CD4-positive, alpha-beta T cell (primary cell): ENCODE measurements around the gene KLK2. TPM values are rescaled to one million over a fixed set of nuclear protein-coding genes. Genes with fewer than 3 reads are reported as not detected.

Experiments used
- ATAC-seq: fragments of 200-7000 bp; cut with Tn5 transposase; one replicate; pipeline ENCODE4 v1.10.0; 2022; ENCODE audit warnings: mild to moderate bottlenecking; ENCODE audit not compliant: poor library complexity
- CTCF ChIA-PET: fragments of 350-600 bp; sonication (Branson Sonifier 250); formaldehyde crosslinking; loops from one replicate; lab custom pipeline; 2021; ENCODE audit warnings: antibody characterized with exemption, inconsistent platforms; lab: Charles Lee
- POLR2A ChIA-PET: fragments of 350-600 bp; sonication (Branson Sonifier 250); formaldehyde crosslinking; loops from one replicate; lab custom pipeline; 2021; ENCODE audit warnings: antibody characterized with exemption, inconsistent platforms; lab: Charles Lee
- DNase-seq, 14 experiments: peaks; one replicate each; pipeline ENCODE4 v3.0.0-alpha.2; 2013 to 2020; ENCODE audit warnings: mixed read lengths in 2 of 14
- H3K27ac ChIP-seq, 2 donors: one replicate each; pipeline versions ENCODE4 v1.5.1 to v1.7.0; 2013; ENCODE audit warnings: low read length in 2 of 2, low read depth in 1 of 2, mild to moderate bottlenecking in 1 of 2
- H3K27me3 ChIP-seq, 2 experiments: 1 replicate in 1 of 2; 2 replicates in 1 of 2; pipeline versions ENCODE4 v1.6.1 to v1.7.0; 2013; ENCODE audit warnings: low read length in 2 of 2, control low read depth in 1 of 2, mild to moderate bottlenecking in 1 of 2, moderate library complexity in 1 of 2; ENCODE audit not compliant: insufficient read depth in 2 of 2, control insufficient read depth in 1 of 2
- H3K36me3 ChIP-seq: one replicate; pipeline ENCODE4 v1.6.1; 2013; ENCODE audit warnings: low read length, control low read depth; ENCODE audit not compliant: insufficient read depth
- H3K4me1 ChIP-seq: one replicate; pipeline ENCODE4 v1.6.1; 2013; ENCODE audit warnings: low read length, control low read depth; ENCODE audit not compliant: insufficient read depth
- H3K4me3 ChIP-seq: one replicate; pipeline ENCODE4 v1.5.1; 2013; ENCODE audit warnings: mild to moderate bottlenecking, low read length, moderate library complexity
- H3K9me3 ChIP-seq, 2 experiments: 1 replicate in 1 of 2; 2 replicates in 1 of 2; pipeline versions ENCODE4 v1.6.1 to v1.7.0; 2013; ENCODE audit warnings: low read length in 2 of 2, mild to moderate bottlenecking in 2 of 2, control low read depth in 1 of 2, moderate library complexity in 1 of 2; ENCODE audit not compliant: control insufficient read depth in 1 of 2, insufficient read depth in 1 of 2
- H3K27ac Mint-ChIP-seq: one replicate; pipeline ENCODE4 v1.8.0; 2020; ENCODE audit warnings: mixed read lengths
- H3K27me3 Mint-ChIP-seq: one replicate; pipeline ENCODE4 v1.8.0; 2021; ENCODE audit warnings: mixed read lengths
- H3K36me3 Mint-ChIP-seq: one replicate; pipeline ENCODE4 v1.8.0; 2021; ENCODE audit warnings: low read depth, mixed read lengths
- H3K4me1 Mint-ChIP-seq: one replicate; pipeline ENCODE4 v1.8.0; 2021; ENCODE audit warnings: low read depth, mixed read lengths
- H3K4me3 Mint-ChIP-seq: one replicate; pipeline ENCODE4 v1.8.0; 2020; ENCODE audit warnings: mild to moderate bottlenecking, mixed read lengths
- H3K9me3 Mint-ChIP-seq: one replicate; pipeline ENCODE4 v1.8.0; 2020; ENCODE audit warnings: mixed read lengths
- intact Hi-C, 2 experiments: fragments of 100-400 bp; cut with DNase I in 1 of 2; cut with micrococcal nuclease in 1 of 2; formaldehyde crosslinking; loops; one replicate each; pipeline versions ENCODE4 v1.15.1 to v1.9.0; 2023 to 2025; cut with DNase I, micrococcal nuclease
- total RNA-seq, 174 experiments: library from RNA in 2 of 174; stranded (reverse) in 2 of 174; gene quantifications; one replicate each; pipeline ENCODE4 v1.2.3 and lab custom pipeline; 2021 to 2026
- TF ChIP-seq, protein P1 (sequence below): fragments of 200-600 bp; IDR thresholded peaks from one replicate; pipeline ENCODE4 v1.8.0; 2022; ENCODE audit warnings: antibody characterized with exemption, mild to moderate bottlenecking

The KLK2 gene
- total RNA-seq, 2 experiments from 2014 or later = not detected

- no peak for ATAC-seq
- POLR2A ChIA-PET = no interaction called here
- TF ChIP-seq, protein P1, sequence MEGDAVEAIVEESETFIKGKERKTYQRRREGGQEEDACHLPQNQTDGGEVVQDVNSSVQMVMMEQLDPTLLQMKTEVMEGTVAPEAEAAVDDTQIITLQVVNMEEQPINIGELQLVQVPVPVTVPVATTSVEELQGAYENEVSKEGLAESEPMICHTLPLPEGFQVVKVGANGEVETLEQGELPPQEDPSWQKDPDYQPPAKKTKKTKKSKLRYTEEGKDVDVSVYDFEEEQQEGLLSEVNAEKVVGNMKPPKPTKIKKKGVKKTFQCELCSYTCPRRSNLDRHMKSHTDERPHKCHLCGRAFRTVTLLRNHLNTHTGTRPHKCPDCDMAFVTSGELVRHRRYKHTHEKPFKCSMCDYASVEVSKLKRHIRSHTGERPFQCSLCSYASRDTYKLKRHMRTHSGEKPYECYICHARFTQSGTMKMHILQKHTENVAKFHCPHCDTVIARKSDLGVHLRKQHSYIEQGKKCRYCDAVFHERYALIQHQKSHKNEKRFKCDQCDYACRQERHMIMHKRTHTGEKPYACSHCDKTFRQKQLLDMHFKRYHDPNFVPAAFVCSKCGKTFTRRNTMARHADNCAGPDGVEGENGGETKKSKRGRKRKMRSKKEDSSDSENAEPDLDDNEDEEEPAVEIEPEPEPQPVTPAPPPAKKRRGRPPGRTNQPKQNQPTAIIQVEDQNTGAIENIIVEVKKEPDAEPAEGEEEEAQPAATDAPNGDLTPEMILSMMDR = no peak
- DNase-seq = no peak
- Histone ChIP-seq H3K27me3 (peaks cover 5 to 38% of the 10 kb centered on the region in 2 experiments), H3K9me3 (peaks cover 0 to 7% of the 10 kb centered on the region in 2 experiments), H3K27ac (no peak overlapping the region), H3K36me3 (no peaks in the 10 kb centered on the region), H3K4me1 (no peaks in the 10 kb centered on the region), H3K4me3 (no peak overlapping the region)
- intact Hi-C loops = no loop called here
- Mint-ChIP-seq H3K36me3 (no peaks in the 10 kb centered on the region), H3K27ac (no peak overlapping the region), H3K4me3 (no peak overlapping the region), H3K4me1 (no peaks in the 10 kb centered on the region), H3K27me3 (peaks cover 66% of the 10 kb centered on the region), H3K9me3 (no peaks in the 10 kb centered on the region)
- CTCF ChIA-PET = no interaction called here
Observed at GRCh38 chr19:50869479-50869878, 3.8 kb upstream of the KLK2 start.

DNA sequence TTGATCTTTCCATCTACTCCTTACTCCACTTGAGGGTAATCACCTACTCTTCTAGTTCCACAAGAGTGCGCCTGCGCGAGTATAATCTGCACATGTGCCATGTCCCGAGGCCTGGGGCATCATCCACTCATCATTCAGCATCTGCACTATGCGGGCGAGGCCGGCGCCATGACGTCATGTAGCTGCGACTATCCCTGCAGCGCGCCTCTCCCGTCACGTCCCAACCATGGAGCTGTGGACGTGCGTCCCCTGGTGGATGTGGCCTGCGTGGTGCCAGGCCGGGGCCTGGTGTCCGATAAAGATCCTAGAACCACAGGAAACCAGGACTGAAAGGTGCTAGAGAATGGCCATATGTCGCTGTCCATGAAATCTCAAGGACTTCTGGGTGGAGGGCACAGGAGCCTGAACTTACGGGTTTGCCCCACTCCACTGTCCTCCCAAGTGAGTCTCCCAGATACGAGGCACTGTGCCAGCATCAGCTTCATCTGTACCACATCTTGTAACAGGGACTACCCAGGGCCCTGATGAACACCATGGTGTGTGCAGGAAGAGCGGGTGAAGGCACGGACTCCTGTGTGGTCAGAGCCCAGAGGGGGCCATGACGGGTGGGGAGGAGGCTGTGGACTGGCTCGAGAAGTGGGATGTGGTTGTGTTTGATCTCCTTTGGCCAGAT, 2.7 kb upstream of the KLK2 start:
- Histone ChIP-seq H3K4me1 (no peaks in the 10 kb centered on the region), H3K27ac (no peak overlapping the region), H3K4me3 (no peak overlapping the region), H3K27me3 (peaks cover 6 to 45% of the 10 kb centered on the region in 2 experiments), H3K36me3 (no peaks in the 10 kb centered on the region), H3K9me3 (peaks cover 0 to 7% of the 10 kb centered on the region in 2 experiments)
- TF ChIP-seq, protein P1 = no peak
- intact Hi-C loops = no loop called here
- no peak overlapping the region for H3K27ac Mint-ChIP-seq
- H3K36me3 Mint-ChIP-seq = no peaks in the 10 kb centered on the region
- CTCF ChIA-PET = interaction anchor here (0.6 kb wide), 1 partner anchor 781 kb away, joined by 4 read pairs; no protein-coding TSS in a partner anchor
- no peak for DNase-seq
- ATAC-seq = no peak
- no peaks in the 10 kb centered on the region for H3K4me1 Mint-ChIP-seq
- H3K27me3 Mint-ChIP-seq = peaks cover 60% of the 10 kb centered on the region
- H3K9me3 Mint-ChIP-seq = no peaks in the 10 kb centered on the region
- H3K4me3 Mint-ChIP-seq = no peak overlapping the region
- POLR2A ChIA-PET = no interaction called here

GRCh38 chr19:50874211-50874610, 972 bp downstream of the KLK2 start:
- DNase-seq (no peak), ATAC-seq (no peak)
- peaks cover 41% of the 10 kb centered on the region for H3K27me3 Mint-ChIP-seq
- no peak overlapping the region for H3K27ac Mint-ChIP-seq
- peaks cover 13 to 39% of the 10 kb centered on the region in 2 experiments for H3K27me3 ChIP-seq
- CTCF ChIA-PET = no interaction called here
- no peak overlapping the region for H3K4me3 ChIP-seq
- POLR2A ChIA-PET = no interaction called here
- TF ChIP-seq, protein P1 = no peak
- H3K36me3 ChIP-seq = no peaks in the 10 kb centered on the region
- H3K9me3 Mint-ChIP-seq = no peaks in the 10 kb centered on the region
- no peak overlapping the region for H3K27ac ChIP-seq
- H3K9me3 ChIP-seq = peaks cover 0 to 7% of the 10 kb centered on the region in 2 experiments
- H3K4me1 Mint-ChIP-seq = no peaks in the 10 kb centered on the region
- no peaks in the 10 kb centered on the region for H3K36me3 Mint-ChIP-seq
- H3K4me1 ChIP-seq = no peaks in the 10 kb centered on the region
- intact Hi-C loops = no loop called here
- no peak overlapping the region for H3K4me3 Mint-ChIP-seq
